ENCODE data around the gene DOC2A.

DNA sequence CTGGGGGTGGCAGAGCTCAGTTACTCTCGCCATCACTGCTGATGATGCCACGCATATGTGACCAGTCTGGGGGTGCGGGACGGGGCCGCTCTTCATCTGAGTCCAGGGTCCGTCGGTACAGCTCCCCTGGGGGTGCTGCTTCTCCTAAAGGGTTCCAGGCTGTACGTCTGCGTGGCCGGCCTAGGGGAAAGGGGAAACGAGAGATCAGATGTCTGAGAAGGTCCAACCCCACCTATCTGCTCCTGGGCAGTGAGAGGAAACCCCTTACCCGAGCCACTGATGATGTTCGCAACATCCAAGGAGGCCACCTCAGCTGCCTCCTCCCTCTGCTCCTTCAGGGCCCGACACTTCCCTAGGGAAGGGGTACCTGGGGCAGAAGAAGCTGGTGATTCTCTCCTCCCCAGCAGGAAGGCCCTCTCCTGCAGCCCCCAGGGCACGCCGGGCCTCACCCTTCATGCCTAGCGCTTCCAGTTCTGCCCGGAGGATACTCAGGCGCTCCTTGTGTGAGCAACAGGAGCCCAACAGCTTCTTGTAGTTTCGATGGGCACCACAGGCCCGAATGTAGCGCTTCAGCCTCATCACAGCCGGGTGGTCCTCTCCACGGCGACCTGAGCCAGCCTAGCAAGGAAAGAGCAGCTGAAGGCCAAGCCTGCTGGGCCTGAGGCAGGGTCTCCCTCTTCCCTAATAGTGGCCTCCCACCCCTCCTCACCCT lies 17.5 kb downstream of the DOC2A start:
- TF ChIP-seq POLR2A (IDR thresholded peaks at IDR 0.05; ENCODE audit: low read depth, low read length) (no peak; the same call in 1 of the 2 replicates), TAF1 (IDR thresholded peaks at IDR 0.05; ENCODE audit: borderline replicate concordance, low read depth, low read length) (no peak), POLR2AphosphoS5 (IDR thresholded peaks at IDR 0.05; ENCODE audit: low read depth, low read length) (no peak)

Data from GM12892 (cell line).